B cell (primary cell): ENCODE results near the gene UFSP2.

Experiments
- CTCF ChIP-seq: fragments of 200-600 bp; IDR thresholded peaks from one replicate; pipeline ENCODE4 v1.8.0; 2022; ENCODE audit warnings: antibody characterized with exemption, mild to moderate bottlenecking
- EZH2 ChIP-seq: IDR thresholded peaks from 2 replicates; pipeline ENCODE4 v1.6.1; 2012; ENCODE audit warnings: borderline replicate concordance, low read depth, mild to moderate bottlenecking, moderate library complexity, low read length; ENCODE audit not compliant: insufficient read depth, poor library complexity, severe bottlenecking

DNA sequence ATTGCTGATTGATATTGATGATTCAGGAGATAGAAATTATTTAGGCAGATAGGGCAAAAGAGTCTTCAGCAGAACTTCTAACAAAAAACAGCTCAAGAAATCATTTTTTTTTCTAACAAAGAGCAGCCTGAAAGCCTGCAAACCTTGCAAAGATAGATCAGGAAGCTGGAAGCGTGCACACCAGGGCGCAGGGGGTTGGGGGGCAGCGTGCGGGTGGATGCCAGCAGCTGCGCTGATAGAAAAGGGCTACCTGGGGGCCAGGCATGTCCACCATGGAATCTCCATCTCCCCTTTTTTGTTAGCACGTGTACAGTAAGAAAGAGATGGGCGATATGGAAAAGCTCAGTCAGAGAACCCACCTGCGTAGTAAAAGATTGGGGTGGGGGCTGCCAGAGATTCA is 47.5 kb upstream of the UFSP2 start:
- no peak for TF ChIP-seq CTCF
- TF ChIP-seq EZH2 = no peak
